HG03045 (cell line): Measurements from ENCODE around the gene MLLT10.

Source experiments
- ATAC-seq: cut with Tn5 transposase; IDR thresholded peaks from one replicate; pipeline ENCODE4 v1.9.1; 2021; ENCODE audit warnings: mild to moderate bottlenecking, moderate library complexity; ENCODE audit not compliant: unreplicated experiment

Gene MLLT10

DNA sequence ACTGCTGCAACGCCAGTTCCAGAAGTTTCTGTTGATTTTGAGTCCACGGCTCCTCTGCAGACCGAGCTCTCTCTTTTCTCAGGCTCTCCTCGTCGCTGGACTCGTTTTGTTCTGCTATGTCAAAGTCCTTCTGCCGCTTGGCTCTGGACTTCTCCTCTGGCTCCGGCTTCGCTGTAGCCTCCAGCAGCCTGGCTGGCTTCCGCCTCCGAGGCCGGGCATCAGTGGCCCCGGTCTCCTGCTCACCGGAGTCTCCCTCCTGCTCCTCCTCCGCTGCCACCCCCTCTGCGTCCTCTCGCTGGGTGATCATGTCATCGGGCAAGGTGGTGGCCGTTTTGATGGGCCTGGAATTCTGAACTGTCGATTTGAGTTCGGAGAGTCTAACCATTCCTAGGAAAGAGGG is 225.2 kb downstream of the MLLT10 start:
- ATAC-seq, result no peak

DNA sequence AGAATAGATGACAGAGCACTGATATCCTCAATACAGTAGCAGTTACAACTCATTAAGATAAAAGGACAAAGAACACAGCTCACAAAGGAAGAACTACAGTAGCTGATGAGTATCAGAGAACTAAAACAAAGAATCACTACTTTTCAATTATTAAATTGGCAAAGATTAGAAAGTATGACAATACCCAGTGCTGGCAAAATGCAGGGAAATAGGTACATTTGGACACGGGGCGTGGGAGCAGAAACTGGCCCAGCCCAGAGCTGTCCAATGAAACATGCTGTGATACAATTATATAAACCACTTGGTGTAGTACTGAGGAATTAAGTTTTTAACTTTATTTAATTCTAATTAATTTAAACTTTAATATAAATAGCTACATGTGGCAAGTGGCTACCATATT is 226.3 kb downstream of the MLLT10 start:
- no peak for ATAC-seq

DNA sequence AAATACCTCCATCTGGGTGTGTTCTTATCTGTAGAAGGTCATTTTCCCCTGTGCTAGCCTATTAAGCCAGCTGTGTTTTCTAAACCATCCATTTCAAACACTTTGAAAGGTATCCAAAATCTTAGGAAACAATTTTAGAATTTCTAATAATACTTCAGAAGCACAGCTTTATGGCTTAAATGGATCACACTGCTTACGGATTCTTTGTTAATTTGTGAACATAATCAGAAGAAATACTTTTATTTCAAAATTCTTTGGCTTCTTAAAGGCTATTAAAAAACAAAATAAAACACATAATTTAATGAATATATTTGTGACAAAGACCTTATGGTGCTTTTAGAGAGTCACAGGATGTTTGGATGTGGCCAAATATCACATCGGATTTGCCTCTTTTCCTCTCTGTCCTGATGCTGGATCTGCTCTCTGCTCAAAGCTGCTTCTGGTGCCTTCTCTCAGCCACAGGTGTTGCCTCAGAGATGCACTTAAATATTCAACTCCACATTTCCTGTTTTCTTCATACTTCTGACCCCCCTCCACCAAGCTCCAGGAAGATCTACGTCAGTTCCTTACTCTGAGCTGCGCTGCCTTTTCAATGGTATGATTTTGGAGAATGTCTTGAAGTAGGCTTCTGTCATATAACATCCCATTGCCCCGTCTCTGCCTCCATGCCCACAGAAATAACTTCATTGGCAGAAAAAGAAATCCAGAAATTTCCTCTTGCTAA is 230.6 kb downstream of the MLLT10 start:
- ATAC-seq, result no peak

DNA sequence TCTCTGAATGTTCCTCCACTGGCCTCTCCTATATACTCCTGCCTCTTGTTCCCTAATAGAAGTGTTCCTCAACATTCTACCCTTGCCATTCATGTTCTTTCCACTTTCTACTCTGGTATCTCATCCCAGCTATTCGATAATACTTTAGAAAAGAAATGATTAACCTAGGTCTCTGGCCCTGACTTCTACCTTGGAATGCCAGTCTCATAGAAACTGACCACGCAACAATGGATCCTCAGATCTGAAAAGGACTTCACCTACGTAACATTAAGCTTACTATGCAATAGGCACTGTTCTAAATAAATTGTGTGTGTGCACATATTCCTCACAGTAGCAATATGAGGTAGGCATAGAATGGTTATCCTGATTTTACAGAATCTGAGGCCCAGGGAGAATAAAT is 235.0 kb downstream of the MLLT10 start:
- no peak for ATAC-seq

DNA sequence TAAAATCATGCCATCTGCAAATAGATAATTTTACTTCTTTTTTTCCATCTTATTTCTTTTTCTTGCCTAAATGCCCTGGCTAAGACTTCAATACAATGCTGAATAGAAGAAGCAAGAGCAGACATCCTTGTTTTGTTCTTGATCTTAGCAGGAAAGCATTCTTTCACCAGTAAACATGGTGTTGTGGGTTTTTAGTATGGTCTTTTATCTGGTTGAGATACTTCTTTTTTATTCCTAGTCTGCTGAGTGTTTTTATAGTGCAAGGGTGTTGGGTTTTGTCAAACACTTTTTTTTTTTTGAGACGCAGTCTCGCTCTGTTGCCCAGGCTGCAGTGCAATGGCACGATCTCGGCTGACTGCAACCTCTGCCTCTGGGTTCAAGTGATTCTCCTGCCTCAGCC is 237.2 kb downstream of the MLLT10 start:
- no peak for ATAC-seq

DNA sequence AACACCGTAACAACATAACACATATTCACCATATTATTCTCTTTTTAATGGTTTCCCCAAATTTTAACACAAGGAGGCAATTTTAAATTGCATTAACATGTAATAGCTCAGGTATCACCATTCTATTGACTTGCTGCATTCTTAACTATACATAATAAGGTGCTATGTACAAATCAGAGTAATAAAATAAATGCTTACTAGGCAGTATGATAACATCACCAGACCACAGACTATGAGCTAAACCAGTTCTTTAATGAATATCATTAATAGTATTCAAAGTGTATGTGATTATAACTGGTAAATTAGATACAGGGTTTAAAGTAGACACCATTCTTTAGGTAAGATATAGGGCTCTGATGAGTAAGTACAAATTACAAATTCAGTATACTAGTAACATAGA is 242.9 kb downstream of the MLLT10 start:
- ATAC-seq, result no peak

DNA sequence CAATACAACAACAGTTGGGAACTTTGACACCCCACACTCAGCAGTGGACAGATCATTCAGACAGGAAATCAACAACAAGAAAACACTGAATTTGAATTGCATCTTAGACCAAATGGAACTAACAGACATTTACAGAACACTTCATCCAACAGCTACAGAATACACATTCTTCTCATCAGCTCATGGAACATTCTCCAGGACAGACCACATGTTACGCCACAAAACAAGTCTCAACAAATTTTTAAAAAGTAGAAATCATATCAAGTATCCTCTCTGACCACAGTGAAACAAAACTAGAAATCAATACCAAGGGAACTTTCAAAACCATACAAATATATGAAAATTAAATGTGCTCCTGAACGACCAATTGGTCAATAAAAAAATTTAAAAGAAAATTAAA is 257.2 kb downstream of the MLLT10 start:
- no peak for ATAC-seq
